HG03175 (cell line): Measurements from ENCODE around the gene PLCB4.
"Not testable (repeated sequence)": the region's sequence is repeated elsewhere in the genome, so short reads cannot be mapped to it uniquely, and the experiment has no call there.

Experiments
- ATAC-seq: cut with Tn5 transposase; IDR thresholded peaks from one replicate; pipeline ENCODE4 v1.9.1; 2021; ENCODE audit warnings: mild to moderate bottlenecking, moderate library complexity; ENCODE audit not compliant: unreplicated experiment

PLCB4 gene

GRCh38 chr20:9068841-9069663, at the start of gene PLCB4:
Gene PLCB4 (plus strand): TSS chr20:9069087. CDS start chr20:9307815, 238,728 bp downstream.
- ATAC-seq: no peak

- no peak for ATAC-seq
Observed at GRCh38 chr20:9019833-9020232, 49.1 kb upstream of the PLCB4 start.

GRCh38 chr20:9021216-9021615, 47.7 kb upstream of the PLCB4 start:
- ATAC-seq: no peak

- no peak for ATAC-seq
Observed at GRCh38 chr20:9021699-9022098, 47.2 kb upstream of the PLCB4 start.

- ATAC-seq: no peak
Observed at GRCh38 chr20:9022376-9022775, 46.5 kb upstream of the PLCB4 start.

GRCh38 chr20:9024606-9025005, 44.3 kb upstream of the PLCB4 start:
- ATAC-seq: no peak

GRCh38 chr20:9025011-9025410, 43.9 kb upstream of the PLCB4 start:
- ATAC-seq: no peak

- no peak for ATAC-seq
Observed at GRCh38 chr20:9025643-9026042, 43.2 kb upstream of the PLCB4 start.

- ATAC-seq: no peak
Observed at GRCh38 chr20:9027626-9028025, 41.3 kb upstream of the PLCB4 start.

- no peak for ATAC-seq
Observed at GRCh38 chr20:9028419-9028818, 40.5 kb upstream of the PLCB4 start.

GRCh38 chr20:9031991-9032390, 36.9 kb upstream of the PLCB4 start:
- ATAC-seq: no peak

- ATAC-seq: no peak
Observed at GRCh38 chr20:9032758-9033157, 36.1 kb upstream of the PLCB4 start.

- no peak for ATAC-seq
Observed at GRCh38 chr20:9035126-9035525, 33.8 kb upstream of the PLCB4 start.

- ATAC-seq: no peak
Observed at GRCh38 chr20:9036593-9036992, 32.3 kb upstream of the PLCB4 start.

- ATAC-seq: no peak
Observed at GRCh38 chr20:9038791-9039535, 29.9 kb upstream of the PLCB4 start.

GRCh38 chr20:9040863-9041524, 27.9 kb upstream of the PLCB4 start:
- ATAC-seq: no peak

- no peak for ATAC-seq
Observed at GRCh38 chr20:9043364-9043763, 25.5 kb upstream of the PLCB4 start.

GRCh38 chr20:9047928-9048327, 21.0 kb upstream of the PLCB4 start:
- not testable (repeated sequence) for ATAC-seq

GRCh38 chr20:9051508-9051907, 17.4 kb upstream of the PLCB4 start:
- ATAC-seq: no peak

GRCh38 chr20:9052136-9052535, 16.8 kb upstream of the PLCB4 start:
- no peak for ATAC-seq

GRCh38 chr20:9053108-9053507, 15.8 kb upstream of the PLCB4 start:
- no peak for ATAC-seq

GRCh38 chr20:9054176-9054575, 14.7 kb upstream of the PLCB4 start:
- no peak for ATAC-seq
